ENCODE results near the gene NOS3.

The NOS3 gene

GRCh38 chr7:150990416-150991186 lies at the start of gene NOS3:
Gene NOS3, plus strand, starts transcription at chr7:150991017. Its CDS starts 2,787 bp downstream, at chr7:150993804.
- DNase-seq (ENCODE audit: low read depth), result no peak

- no peak for DNase-seq (ENCODE audit: low read depth)
Measured at GRCh38 chr7:150941351-150942000, 49.3 kb upstream of the NOS3 start.

- DNase-seq (ENCODE audit: low read depth), result no peak
Measured at GRCh38 chr7:150942001-150942590, 48.7 kb upstream of the NOS3 start.

- no peak for DNase-seq (ENCODE audit: low read depth)
Measured at GRCh38 chr7:150942591-150943452, 48.0 kb upstream of the NOS3 start.

GRCh38 chr7:150943453-150943814 lies 47.4 kb upstream of the NOS3 start:
- DNase-seq (ENCODE audit: low read depth), result no peak

GRCh38 chr7:150944066-150945042 lies 46.5 kb upstream of the NOS3 start:
- DNase-seq (ENCODE audit: low read depth), result no peak

DNA sequence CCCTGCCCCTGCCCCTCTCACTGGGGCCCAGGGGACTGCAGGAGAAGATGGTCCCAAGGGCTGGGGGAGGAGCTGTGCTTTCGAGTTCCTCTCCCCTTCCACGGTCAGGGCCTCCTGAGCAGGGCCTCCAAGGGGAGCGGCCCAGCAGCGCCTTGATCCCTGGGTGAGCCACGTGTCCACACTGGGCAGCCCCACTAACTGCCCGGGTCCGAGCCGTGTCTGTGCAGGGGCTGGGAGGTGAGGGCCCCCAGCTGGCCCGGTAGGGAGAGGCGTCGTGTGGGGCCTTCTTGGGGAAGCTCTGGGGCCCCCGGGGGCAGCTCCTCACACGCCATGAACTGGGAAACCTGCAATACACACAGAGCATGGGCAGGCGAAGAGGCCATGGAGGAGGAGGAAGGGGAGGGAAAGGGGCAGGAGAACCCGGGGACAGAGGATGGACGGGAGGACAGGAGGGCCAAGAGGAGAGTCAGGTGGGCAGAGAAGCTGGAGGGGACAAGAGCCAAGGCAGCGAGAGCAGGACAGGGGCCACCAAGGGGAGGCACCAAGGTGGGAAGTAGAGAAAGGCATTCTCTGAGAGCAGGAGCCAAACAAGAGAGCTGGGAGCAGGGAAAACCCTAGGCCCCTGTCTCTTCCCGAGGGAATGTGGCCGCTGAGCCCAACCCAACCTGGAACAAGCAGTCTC lies 45.5 kb upstream of the NOS3 start:
- DNase-seq (ENCODE audit: low read depth), result no peak

- no peak for DNase-seq (ENCODE audit: low read depth)
Measured at GRCh38 chr7:150945853-150946420, 44.9 kb upstream of the NOS3 start.

DNA sequence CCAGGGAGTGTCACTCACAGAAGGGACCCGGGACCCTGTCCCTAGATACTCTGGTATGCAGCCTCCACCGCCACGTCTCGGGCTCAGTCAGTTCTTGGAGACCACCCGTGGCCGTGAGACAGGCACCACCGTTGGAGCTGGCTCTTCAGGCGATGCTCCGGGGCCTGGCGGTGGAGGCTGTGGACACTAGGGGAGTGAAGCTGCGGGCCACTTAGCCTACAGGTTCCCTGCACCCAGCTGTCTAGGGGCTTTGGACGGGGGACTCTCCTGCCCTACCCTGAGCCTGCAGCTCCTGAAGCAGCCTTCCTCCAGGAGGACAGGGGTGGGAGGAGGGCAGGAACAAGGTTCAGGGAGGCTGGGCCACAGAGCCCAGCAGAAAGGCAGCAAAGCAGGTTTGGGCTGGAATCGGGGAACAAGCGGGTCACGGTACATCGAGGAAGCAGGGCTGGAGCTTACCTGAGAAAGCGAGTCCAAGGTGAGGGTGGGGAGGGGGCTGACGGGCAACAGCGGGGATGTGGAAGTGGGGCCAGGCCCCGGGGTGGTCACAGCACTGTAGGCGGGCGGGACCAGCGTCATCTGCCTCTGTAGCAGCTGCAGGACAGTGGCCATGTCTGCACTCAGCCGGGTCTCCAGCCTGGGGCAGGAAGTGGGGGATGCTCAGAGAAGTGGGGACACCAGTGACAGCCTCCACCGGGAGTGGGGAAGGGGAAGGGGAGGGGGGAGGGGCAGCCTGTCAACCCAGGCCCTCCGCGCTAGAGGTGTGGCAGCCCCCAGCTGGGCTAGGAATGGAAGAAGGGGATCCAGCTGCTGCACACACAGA lies 44.2 kb upstream of the NOS3 start:
- DNase-seq (ENCODE audit: low read depth), result no peak

GRCh38 chr7:150947241-150947745 lies 43.5 kb upstream of the NOS3 start:
- no peak for DNase-seq (ENCODE audit: low read depth)

DNA sequence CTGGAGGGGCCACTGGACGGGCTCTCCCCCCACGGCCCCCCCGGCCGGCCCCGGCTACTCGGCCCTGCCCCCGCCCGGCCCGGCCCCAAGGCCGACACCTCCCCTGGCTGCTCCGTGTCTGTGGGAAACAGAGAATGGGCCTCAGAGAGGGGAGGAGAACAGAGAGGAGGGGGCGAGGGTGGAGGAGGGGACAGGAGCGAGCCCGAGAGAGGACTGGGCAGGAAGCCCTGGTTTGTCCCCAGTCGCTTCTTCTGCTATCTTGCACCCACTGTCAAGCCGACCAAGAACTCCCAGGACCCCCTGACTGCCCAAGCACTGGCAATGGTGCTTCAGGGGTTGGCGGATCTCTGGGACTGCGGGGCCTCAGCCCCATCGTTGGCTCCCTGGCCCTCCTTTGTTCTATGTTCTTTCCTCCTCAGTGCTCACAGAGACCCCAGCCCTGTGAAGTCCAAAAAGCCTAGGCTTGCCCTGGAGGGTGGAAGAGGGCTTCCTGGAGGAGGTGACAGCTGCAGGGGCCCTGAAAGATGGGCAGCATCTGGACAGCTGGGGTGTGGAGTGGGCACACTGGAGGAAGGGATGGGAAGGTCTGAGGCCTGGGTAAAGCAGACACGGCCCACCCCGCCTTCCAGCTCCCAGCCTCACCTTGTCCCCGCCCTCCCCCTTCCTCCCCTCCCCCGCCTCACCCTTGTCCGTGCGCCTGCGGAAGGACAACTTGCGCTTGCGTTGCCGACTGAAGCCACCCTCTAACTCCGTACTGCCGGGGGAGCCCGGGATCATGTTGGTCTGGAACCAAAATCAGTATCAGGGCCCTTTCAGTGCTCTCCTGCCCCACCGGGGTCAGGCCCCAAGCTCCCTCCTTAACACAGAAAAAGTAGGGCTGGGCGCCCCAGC lies 42.8 kb upstream of the NOS3 start:
- no peak for DNase-seq (ENCODE audit: low read depth)

- no peak for DNase-seq (ENCODE audit: low read depth)
Measured at GRCh38 chr7:150948791-150949251, 42.0 kb upstream of the NOS3 start.

- no peak for DNase-seq (ENCODE audit: low read depth)
Measured at GRCh38 chr7:150949564-150949963, 41.3 kb upstream of the NOS3 start.

DNA sequence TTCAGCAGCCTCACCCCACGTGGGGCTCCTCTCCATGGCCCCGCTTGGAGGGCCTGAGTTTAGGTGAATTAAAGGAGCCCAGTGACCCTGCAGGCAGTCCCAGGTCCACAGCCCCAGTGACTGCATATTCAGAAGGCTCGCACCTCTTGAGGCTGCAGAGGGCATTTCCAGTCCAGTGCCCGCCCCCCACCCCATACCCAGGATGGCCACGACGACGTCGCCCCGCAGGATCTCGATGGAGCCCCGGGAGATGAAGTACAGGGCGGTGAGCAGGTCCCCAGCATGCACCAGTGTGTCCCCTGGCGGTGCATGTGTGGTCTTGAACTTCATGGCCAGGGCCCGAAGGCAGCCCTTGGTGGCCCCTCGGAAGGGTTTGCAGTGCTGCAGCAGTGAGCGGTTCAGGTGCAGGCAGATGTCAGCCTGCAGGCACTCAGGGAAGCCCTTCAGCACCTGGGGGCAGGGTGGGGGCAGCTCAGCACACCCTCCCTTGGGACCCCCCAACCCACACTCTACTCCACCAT lies 40.8 kb upstream of the NOS3 start:
- no peak for DNase-seq (ENCODE audit: low read depth)

DNA sequence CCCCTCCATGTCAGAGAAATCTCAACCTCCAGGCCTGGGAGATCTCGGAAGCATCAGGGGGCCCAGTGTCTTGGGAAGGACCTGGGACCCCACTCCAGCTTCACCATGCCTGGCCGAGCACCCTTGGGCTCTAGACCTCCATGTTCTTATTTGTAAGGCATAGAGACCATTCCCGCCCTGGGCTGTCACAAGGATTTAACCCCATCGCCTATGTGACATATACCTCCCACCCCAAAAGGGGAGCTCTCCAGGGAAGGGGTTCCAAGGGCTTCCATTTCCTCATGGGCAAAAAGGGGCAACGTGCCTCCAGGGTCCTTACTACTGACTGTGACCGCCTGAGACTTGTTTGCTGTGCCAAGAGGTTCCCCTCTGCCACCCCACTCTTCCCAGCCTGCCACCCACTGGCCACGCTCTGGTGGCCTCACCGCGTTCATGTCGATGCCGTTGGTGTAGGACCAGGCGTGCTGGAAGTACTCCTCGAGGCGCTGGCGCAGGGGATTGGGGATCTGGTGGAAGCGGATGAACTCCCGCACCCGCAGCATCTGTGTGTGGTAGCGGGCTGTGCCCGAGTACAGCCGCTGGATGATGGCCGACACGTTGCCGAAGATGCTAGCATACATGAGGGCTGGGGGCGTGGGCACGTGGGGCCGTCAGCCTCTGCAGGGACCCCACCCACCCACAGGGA lies 40.2 kb upstream of the NOS3 start:
- DNase-seq (ENCODE audit: low read depth), result no peak

DNA sequence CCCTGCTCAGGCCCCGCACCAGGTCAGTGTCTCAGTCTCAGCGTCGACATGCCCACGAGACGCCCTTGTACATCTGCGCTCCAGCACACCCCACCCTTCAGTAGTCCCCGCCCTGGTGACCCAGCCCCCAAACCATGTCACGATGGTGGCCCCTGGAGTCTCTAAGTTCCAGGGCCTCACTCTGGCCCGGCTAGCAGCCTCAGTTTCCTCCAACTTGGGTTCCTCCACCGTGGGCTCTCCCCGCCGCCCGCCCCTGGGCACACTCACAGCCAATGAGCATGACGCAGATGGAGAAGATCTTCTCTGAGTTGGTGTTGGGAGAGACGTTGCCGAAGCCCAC lies 39.7 kb upstream of the NOS3 start:
- DNase-seq (ENCODE audit: low read depth), result no peak

DNA sequence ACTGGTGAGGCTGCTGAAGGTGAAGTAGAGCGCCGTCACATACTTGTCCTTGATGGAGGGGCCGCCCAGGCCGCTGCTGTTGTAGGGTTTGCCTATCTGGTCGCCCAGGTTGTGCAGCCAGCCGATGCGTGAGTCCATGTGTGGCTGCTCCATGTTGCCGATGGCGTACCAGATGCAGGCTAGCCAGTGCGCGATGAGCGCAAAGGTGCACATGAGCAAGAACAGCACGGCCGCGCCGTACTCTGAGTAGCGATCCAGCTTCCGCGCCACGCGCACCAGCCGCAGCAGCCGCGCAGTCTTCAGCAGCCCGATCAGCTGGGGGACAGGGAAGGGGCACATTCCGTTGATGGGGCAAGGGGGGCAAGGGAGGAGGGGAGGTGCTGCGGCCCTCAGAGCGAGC lies 39.3 kb upstream of the NOS3 start:
- DNase-seq (ENCODE audit: low read depth), result no peak

Data from activated T-helper 9 cell treated with anti-CD3 and anti-CD28 coated beads, Interleukin-2, amount 50 U/mL, for 16 hours (primary cell).